Peyer's patch (tissue), 4 donors: ENCODE results near the gene PIP5K1C.

Experiments
- CTCF ChIP-seq, 6 experiments: fragments of 450-650 bp in 4 of 6; fragments of 200-600 bp in 2 of 6; sonication (generic) in 1 of 6; IDR thresholded peaks; one replicate each; pipeline ENCODE4 v1.5.1; 2017 to 2019; ENCODE audit warnings: antibody characterized with exemption in 6 of 6, mild to moderate bottlenecking in 3 of 6, moderate library complexity in 1 of 6
- POLR2A ChIP-seq, 2 donors: fragments of 450-650 bp; IDR thresholded peaks; one replicate each; pipeline ENCODE4 v1.5.1; 2017; ENCODE audit warnings: antibody characterized with exemption in 2 of 2, mild to moderate bottlenecking in 2 of 2, moderate library complexity in 2 of 2

- TF ChIP-seq POLR2A (IDR thresholded peaks at IDR 0.05) (no peak), CTCF (IDR thresholded peaks at IDR 0.05) (no peak)
These were observed 95.3 kb downstream of the PIP5K1C start for GRCh38 chr19:3604987-3605343.
